ENCODE results near the gene PITPNC1. TPM values are rescaled to one million over a fixed set of nuclear protein-coding genes. Genes with fewer than 3 reads are reported as not detected.

Gene PITPNC1
- total RNA-seq, 1 experiment from 2014 or later = 6.9 TPM

DNA sequence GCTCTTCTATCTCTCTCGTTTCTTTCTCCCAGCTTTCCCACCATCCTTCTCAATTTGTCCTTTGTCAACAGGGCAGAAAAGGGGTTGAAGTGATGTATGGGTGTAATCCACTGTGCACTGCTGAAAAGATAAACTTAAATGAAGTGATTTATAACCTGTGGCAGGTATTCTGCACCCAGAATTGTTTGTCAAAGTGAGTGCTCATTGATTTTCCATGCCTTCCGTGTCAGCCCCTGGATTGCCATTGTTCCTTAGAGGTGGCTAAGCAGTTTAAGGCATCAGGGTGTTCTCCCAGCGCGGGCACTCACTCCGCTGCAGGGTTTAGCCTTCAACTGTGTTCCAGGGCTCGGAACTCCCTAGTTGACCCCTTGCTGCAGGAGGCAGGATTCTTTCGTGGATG is 82.9 kb downstream of the PITPNC1 start:
- Mint-ChIP-seq H3K9me3 (ENCODE audit: low read depth, unreplicated experiment) (peaks cover 9% of the 10 kb centered on the region), H3K27ac (ENCODE audit: unreplicated experiment) (no peak overlapping the region), H3K4me1 (ENCODE audit: low read depth, unreplicated experiment) (no peaks in the 10 kb centered on the region), H3K27me3 (ENCODE audit: unreplicated experiment) (no peaks in the 10 kb centered on the region), H3K36me3 (ENCODE audit: insufficient read depth, unreplicated experiment) (no peaks in the 10 kb centered on the region), H3K4me3 (ENCODE audit: low read depth, unreplicated experiment) (no peak overlapping the region)
- intact Hi-C loops (cut with micrococcal nuclease; ENCODE audit: unreplicated experiment) = no loop called here
- TF ChIP-seq, protein P1, sequence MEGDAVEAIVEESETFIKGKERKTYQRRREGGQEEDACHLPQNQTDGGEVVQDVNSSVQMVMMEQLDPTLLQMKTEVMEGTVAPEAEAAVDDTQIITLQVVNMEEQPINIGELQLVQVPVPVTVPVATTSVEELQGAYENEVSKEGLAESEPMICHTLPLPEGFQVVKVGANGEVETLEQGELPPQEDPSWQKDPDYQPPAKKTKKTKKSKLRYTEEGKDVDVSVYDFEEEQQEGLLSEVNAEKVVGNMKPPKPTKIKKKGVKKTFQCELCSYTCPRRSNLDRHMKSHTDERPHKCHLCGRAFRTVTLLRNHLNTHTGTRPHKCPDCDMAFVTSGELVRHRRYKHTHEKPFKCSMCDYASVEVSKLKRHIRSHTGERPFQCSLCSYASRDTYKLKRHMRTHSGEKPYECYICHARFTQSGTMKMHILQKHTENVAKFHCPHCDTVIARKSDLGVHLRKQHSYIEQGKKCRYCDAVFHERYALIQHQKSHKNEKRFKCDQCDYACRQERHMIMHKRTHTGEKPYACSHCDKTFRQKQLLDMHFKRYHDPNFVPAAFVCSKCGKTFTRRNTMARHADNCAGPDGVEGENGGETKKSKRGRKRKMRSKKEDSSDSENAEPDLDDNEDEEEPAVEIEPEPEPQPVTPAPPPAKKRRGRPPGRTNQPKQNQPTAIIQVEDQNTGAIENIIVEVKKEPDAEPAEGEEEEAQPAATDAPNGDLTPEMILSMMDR (IDR thresholded peaks at IDR 0.05; ENCODE audit: unreplicated experiment) = no peak
- DNase-seq = no peak
- CTCF ChIA-PET = interaction anchor here (0.8 kb wide), 1 partner anchor 69 kb away, joined by 3 read pairs; no protein-coding TSS in a partner anchor
- BruUV-seq (replicated peaks) = no TSS peak

DNA sequence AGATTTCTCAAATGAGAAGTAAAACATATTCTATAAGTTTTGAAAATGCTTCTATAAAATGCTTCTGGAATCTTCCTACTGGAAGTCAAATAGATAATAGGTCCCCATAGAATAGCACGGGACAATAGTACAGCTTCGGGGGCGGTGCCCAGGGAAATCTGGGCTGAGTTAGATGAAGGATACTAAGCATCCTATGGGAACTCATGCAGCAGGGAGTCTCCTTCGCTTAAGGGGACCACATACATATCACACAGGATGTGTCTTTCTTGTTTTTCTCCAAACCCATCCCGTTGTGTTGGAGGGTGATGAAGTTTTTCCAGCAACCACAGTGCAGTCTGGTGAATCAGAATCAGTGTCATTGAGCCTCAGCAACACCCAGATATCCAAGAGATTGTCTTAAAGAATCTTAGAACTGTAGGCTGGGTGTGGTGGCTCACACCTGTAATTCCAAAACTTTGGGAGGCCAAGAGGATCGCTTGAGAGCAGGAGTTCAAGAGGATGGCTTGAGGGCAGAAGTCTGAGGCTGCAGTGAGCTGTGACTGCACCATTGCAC is 84.2 kb downstream of the PITPNC1 start:
- Mint-ChIP-seq H3K27ac (ENCODE audit: unreplicated experiment) (no peak overlapping the region), H3K9me3 (ENCODE audit: low read depth, unreplicated experiment) (peaks cover 9% of the 10 kb centered on the region), H3K4me1 (ENCODE audit: low read depth, unreplicated experiment) (no peaks in the 10 kb centered on the region), H3K36me3 (ENCODE audit: insufficient read depth, unreplicated experiment) (no peaks in the 10 kb centered on the region), H3K4me3 (ENCODE audit: low read depth, unreplicated experiment) (no peak overlapping the region), H3K27me3 (ENCODE audit: unreplicated experiment) (no peaks in the 10 kb centered on the region)
- BruUV-seq (replicated peaks) = no TSS peak
- DNase-seq = no peak
- TF ChIP-seq, protein P1 (IDR thresholded peaks at IDR 0.05; ENCODE audit: unreplicated experiment) = no peak
- intact Hi-C loops (cut with micrococcal nuclease; ENCODE audit: unreplicated experiment) = no loop called here
- CTCF ChIA-PET = no interaction called here

DNA sequence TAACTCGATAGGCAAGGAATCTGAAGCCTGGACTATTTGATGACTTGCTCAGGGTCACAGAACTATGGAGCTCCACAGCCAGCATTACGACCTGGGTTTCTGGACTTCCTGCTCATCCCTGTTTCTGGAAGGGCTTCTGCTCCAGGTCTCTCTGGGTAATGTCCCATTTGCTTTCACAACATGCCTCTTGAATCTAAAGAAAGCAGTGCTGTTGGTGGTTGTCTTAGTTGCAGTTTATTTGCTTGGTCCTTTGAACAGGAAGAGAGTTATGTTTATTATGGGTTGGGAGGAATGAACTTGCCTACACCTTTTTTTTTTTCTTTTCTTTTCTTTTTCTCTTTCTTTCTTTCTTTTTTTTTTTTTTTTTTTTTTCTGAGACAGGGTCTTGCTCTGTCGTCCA is 84.8 kb downstream of the PITPNC1 start:
- Mint-ChIP-seq H3K27ac (ENCODE audit: unreplicated experiment) (no peak overlapping the region), H3K4me1 (ENCODE audit: low read depth, unreplicated experiment) (no peaks in the 10 kb centered on the region), H3K36me3 (ENCODE audit: insufficient read depth, unreplicated experiment) (no peaks in the 10 kb centered on the region), H3K4me3 (ENCODE audit: low read depth, unreplicated experiment) (no peak overlapping the region), H3K9me3 (ENCODE audit: low read depth, unreplicated experiment) (peaks cover 9% of the 10 kb centered on the region), H3K27me3 (ENCODE audit: unreplicated experiment) (no peaks in the 10 kb centered on the region)
- CTCF ChIA-PET = no interaction called here
- intact Hi-C loops (cut with micrococcal nuclease; ENCODE audit: unreplicated experiment) = no loop called here
- TF ChIP-seq, protein P1 (IDR thresholded peaks at IDR 0.05; ENCODE audit: unreplicated experiment) = no peak
- no peak for DNase-seq
- BruUV-seq (replicated peaks) = no TSS peak

DNA sequence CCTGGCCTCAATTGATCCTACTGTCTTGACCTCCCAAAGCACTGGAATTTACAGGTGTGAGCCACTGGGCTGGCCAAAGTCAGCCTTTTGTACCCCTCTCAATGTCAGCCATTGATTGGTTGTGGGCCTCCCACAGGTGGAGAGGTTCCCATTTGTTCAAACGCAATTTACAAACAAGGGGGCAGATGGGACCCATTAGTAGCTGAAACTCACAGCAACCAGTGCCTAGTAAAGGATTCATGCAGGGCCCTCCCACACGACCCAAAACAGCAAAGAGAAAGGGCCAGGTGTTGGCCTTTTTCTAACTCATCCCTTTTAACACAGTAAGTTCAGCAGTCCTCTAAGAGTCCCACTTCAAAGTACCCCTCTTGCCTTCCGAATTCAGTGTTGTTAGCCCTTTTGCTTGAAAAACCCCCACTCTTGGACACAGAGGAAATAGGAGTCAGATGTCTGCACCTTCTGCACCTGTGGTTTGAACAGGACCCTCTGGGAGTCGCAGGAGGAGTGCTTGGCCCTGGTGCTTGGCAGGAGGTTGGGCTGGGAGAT is 89.2 kb downstream of the PITPNC1 start:
- CTCF ChIA-PET = no interaction called here
- peaks cover 5% of the 10 kb centered on the region for H3K4me1 Mint-ChIP-seq (ENCODE audit: low read depth, unreplicated experiment)
- H3K4me3 Mint-ChIP-seq (ENCODE audit: low read depth, unreplicated experiment) = no peak overlapping the region
- no peaks in the 10 kb centered on the region for H3K9me3 Mint-ChIP-seq (ENCODE audit: low read depth, unreplicated experiment)
- TF ChIP-seq, protein P1 (IDR thresholded peaks at IDR 0.05; ENCODE audit: unreplicated experiment) = no peak
- BruUV-seq (replicated peaks) = no TSS peak
- intact Hi-C loops (cut with micrococcal nuclease; ENCODE audit: unreplicated experiment) = no loop called here
- no peaks in the 10 kb centered on the region for H3K36me3 Mint-ChIP-seq (ENCODE audit: insufficient read depth, unreplicated experiment)
- DNase-seq = no peak
- H3K27ac Mint-ChIP-seq (ENCODE audit: unreplicated experiment) = no peak overlapping the region
- no peaks in the 10 kb centered on the region for H3K27me3 Mint-ChIP-seq (ENCODE audit: unreplicated experiment)

Measured in Calu3 (cell line).